Measurements from ENCODE around the gene TRAPPC2L.
"Not testable (repeated sequence)": the region's sequence is repeated elsewhere in the genome, so short reads cannot be mapped to it uniquely, and the experiment has no call there.

Gene TRAPPC2L

DNA sequence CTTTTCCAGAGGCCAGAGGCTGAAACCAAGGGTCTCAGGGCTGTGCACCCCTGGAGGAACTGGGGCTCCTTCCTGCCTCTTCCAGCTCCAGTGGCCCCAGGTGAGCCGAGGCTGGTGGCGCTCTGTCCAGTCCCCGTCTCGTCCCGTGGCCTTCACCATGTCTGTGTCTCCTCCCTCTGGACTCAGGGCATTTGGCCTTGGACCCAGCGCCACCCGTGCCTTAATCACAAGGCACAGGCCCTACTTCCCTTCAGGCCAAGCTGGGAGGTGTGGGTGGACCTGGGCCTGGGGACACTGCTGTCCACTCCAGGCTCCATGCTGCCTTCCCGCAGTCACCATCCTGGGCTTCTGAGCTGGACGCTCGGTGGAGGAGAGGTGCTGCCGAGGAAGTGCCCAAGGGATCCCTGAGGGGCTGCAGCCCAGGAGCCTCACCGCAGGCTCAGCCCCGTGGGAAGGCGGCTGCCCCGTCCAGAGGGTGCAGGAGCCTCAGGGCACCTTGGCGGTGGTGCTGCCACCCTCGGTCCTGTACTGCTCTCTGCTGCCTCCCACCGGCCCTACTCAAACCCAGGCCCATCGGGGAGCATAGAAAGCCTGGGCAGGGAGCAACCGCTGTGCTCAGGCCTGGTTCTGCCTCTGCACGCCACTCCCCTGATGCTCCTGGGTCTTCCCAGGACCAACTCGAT, 35.6 kb upstream of the TRAPPC2L start:
- TF ChIP-seq, protein P1, sequence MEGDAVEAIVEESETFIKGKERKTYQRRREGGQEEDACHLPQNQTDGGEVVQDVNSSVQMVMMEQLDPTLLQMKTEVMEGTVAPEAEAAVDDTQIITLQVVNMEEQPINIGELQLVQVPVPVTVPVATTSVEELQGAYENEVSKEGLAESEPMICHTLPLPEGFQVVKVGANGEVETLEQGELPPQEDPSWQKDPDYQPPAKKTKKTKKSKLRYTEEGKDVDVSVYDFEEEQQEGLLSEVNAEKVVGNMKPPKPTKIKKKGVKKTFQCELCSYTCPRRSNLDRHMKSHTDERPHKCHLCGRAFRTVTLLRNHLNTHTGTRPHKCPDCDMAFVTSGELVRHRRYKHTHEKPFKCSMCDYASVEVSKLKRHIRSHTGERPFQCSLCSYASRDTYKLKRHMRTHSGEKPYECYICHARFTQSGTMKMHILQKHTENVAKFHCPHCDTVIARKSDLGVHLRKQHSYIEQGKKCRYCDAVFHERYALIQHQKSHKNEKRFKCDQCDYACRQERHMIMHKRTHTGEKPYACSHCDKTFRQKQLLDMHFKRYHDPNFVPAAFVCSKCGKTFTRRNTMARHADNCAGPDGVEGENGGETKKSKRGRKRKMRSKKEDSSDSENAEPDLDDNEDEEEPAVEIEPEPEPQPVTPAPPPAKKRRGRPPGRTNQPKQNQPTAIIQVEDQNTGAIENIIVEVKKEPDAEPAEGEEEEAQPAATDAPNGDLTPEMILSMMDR (IDR thresholded peaks at IDR 0.05) = no peak
- H3K4me1 ChIP-seq = no peaks in the 10 kb centered on the region
- intact Hi-C loops (cut with DNase I; ENCODE audit: low total_unique reads) = no loop called here
- H3K36me3 ChIP-seq = peaks cover 13 to 57% (median 26%) of the 10 kb centered on the region in 3 donors
- H3K27me3 ChIP-seq = no peaks in the 10 kb centered on the region
- no peak for DNase-seq
- no peak overlapping the region for H3K27ac ChIP-seq
- H3K4me3 ChIP-seq = no peak overlapping the region
- no peaks in the 10 kb centered on the region for H3K9me3 ChIP-seq

DNA sequence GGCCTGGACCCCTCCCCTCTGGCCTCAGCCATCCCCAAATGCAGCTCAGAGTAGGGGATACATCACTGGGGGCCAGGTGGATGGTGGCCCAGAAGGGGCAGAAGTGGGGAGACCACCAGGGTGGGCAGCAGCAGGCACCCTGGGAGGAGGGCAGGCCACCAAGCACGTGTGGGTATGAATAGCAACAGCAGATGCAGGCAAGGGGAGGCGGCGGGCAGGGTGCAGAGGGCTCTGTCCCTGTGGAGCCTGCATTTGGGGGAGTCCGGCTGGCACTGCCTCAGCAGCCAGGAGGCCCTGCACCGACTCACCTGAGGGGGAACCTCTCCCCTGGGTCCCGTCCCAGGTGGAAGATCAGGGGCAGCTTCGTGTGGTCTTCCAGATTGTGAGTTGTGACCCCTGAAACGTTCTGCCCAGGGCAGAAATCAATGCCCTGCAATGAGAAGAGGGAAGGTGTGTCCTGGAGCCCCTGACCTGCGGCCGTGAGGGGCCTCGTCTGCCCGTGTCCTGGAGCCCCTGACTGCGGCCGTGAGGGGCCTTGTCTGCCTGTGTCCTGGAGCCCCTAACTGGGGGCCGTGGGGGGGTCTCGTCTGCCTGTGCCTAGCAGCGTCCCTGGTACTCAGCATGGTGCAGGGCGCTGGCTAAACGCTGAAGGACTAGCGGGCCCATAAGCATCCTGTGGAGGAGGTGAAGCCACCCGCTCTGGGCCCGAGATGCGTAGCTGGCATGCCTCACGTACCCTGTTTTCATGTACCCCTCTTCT, 34.5 kb upstream of the TRAPPC2L start:
- H3K4me1 ChIP-seq = no peaks in the 10 kb centered on the region
- no peaks in the 10 kb centered on the region for H3K27me3 ChIP-seq
- TF ChIP-seq, protein P1 (IDR thresholded peaks at IDR 0.05) = no peak
- DNase-seq = no peak
- no peaks in the 10 kb centered on the region for H3K9me3 ChIP-seq
- no peak overlapping the region for H3K4me3 ChIP-seq
- intact Hi-C loops (cut with DNase I; ENCODE audit: low total_unique reads) = no loop called here
- no peak overlapping the region for H3K27ac ChIP-seq
- H3K36me3 ChIP-seq = peaks cover 13 to 69% (median 36%) of the 10 kb centered on the region in 3 donors

DNA sequence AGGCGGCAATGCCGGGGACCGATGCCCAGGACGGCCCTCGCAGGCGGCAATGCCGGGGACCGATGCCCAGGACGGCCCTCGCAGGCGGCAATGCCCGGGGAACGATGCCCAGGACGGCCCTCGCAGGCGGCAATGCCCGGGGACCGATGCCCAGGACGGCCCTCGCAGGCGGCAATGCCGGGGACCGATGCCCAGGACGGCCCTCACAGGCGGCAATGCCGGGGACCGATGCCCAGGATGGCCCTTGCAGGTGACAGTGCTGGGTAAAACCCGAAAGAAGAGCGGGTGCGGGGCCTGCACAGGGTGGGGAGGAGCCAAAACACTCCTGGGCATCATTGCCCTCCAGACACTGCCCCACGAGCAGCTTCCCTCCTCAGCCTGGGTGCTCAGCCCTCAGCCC, 33.3 kb upstream of the TRAPPC2L start:
- H3K4me3 ChIP-seq; H3K4me1 ChIP-seq; intact Hi-C loops (cut with DNase I; ENCODE audit: low total_unique reads); DNase-seq; H3K27ac ChIP-seq; H3K9me3 ChIP-seq; H3K27me3 ChIP-seq: not testable (repeated sequence)
- peaks cover 20 to 81% (median 45%) of the 10 kb centered on the region in 3 donors for H3K36me3 ChIP-seq

DNA sequence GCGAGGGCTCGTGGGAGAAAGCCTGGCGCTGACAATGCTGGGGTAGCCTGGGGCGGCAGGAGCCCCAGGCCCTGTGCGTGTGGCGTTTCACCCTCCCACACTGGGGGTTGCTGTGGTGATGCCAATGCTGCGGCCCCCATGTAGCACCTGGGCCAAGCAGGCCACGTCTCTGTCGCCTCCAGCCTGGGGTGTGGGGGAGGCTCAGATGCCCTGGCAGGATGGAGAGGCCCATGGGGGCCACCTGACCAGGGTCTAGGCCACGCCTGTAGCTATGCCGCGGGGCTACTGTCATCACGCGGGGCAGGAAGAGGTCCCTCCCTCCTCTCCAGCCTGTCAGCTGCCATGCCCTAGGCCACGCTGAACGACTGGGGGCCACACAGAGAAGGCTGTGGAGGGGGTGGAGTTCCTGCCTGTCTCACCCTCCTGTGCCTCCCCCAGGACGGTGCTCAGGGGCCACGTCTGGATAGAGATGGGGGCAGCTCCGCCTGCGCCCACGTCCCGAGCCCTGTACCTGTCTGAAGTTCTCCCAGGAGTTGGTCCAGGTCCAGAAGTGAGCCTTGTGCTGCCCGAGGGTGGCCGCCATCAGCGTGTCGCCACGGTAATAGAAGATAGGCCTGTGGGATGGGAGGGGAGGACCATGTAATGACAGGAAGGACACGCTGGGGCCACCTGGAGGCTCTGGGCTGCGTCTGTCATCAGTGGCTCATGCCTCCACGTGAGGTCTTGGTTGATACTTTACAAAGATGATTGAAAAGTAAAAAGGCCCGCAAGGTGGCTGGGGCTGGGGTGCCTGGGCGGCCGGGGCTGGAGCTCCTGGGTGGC, 32.5 kb upstream of the TRAPPC2L start:
- Histone ChIP-seq H3K9me3 (no peaks in the 10 kb centered on the region), H3K36me3 (peaks cover 20 to 89% (median 47%) of the 10 kb centered on the region in 3 donors), H3K27ac (no peak overlapping the region), H3K4me1 (no peaks in the 10 kb centered on the region), H3K4me3 (no peak overlapping the region), H3K27me3 (no peaks in the 10 kb centered on the region)
- no peak for DNase-seq
- TF ChIP-seq, protein P1 (IDR thresholded peaks at IDR 0.05) = no peak
- intact Hi-C loops (cut with DNase I; ENCODE audit: low total_unique reads) = no loop called here

DNA sequence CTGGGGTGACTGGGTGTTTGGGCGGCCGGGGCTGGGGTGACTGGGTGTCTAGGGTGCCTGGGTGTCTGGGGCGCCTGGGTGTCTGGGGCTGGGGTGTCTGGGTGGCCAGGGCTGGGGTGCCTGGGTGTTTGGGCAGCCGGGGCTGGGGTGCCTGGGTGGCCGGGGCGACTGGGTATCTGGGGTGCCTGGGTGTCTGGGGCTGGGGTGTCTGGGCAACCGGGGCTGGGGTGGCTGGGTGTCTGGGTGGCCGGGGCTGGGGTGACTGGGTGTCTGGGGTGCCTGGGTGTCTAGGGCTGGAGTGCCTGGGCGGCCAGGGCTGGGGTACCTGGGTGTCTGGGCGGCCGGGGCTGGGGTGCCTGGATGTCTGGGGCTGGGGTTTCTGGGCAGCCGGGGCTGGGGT, 31.8 kb upstream of the TRAPPC2L start:
- intact Hi-C loops (cut with DNase I; ENCODE audit: low total_unique reads) = no loop called here
- Histone ChIP-seq H3K4me3 (no peak overlapping the region), H3K27ac (no peak overlapping the region), H3K9me3 (no peaks in the 10 kb centered on the region), H3K4me1 (no peaks in the 10 kb centered on the region), H3K27me3 (no peaks in the 10 kb centered on the region), H3K36me3 (peaks cover 20 to 96% (median 51%) of the 10 kb centered on the region in 3 donors)
- TF ChIP-seq, protein P1 (IDR thresholded peaks at IDR 0.05) = no peak
- DNase-seq = no peak
